Measurements from ENCODE around the gene TSC22D2. TPM values are rescaled to one million over a fixed set of nuclear protein-coding genes. Genes with fewer than 3 reads are reported as not detected.

Gene TSC22D2
- total RNA-seq, 1 donor from 2014 or later: 68.7 TPM

- no peak for TF ChIP-seq CTCF (IDR thresholded peaks at IDR 0.05; ENCODE audit: unreplicated experiment)
- Mint-ChIP-seq H3K27ac (peak overlapping the region; percentile 26), H3K27me3 (ENCODE audit: low read depth) (no peaks in the 10 kb centered on the region), H3K9me3 (no peaks in the 10 kb centered on the region), H3K4me1 (peaks cover 21% of the 10 kb centered on the region), H3K4me3 (no peak overlapping the region), H3K36me3 (no peaks in the 10 kb centered on the region)
- DNase-seq (ENCODE audit: low spot score in 2 of 2, unreplicated experiment in 2 of 2): no peak
These were observed 42.9 kb upstream of the TSC22D2 start for GRCh38 chr3:150365132-150365604.

DNA sequence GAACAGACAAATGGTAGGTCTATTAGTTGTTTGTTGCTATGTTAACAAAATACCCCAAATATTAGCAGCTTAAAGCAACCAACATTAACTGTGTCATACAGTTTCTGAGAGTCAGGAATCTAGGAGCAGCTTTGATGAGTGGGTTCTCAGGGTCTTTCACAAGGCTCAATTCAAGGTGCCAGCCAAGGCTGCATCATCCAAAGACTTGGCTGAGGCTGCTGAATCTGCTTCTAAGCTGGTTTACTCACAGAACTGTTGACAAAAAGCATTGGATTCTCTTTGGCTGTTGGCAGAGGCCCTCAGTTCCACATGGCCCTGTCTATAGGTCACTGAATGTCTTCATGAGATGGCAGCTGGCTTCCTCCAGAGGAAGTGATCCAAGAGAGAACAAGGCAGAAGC, 40.3 kb upstream of the TSC22D2 start:
- no peaks in the 10 kb centered on the region for H3K27me3 Mint-ChIP-seq (ENCODE audit: low read depth)
- H3K4me1 Mint-ChIP-seq: peaks cover 44% of the 10 kb centered on the region
- H3K36me3 Mint-ChIP-seq: no peaks in the 10 kb centered on the region
- H3K4me3 Mint-ChIP-seq: no peak overlapping the region
- DNase-seq (ENCODE audit: low spot score in 2 of 2, unreplicated experiment in 2 of 2): no peak
- no peaks in the 10 kb centered on the region for H3K9me3 Mint-ChIP-seq
- H3K27ac Mint-ChIP-seq: no peak overlapping the region
- no peak for TF ChIP-seq CTCF (IDR thresholded peaks at IDR 0.05; ENCODE audit: unreplicated experiment)

DNA sequence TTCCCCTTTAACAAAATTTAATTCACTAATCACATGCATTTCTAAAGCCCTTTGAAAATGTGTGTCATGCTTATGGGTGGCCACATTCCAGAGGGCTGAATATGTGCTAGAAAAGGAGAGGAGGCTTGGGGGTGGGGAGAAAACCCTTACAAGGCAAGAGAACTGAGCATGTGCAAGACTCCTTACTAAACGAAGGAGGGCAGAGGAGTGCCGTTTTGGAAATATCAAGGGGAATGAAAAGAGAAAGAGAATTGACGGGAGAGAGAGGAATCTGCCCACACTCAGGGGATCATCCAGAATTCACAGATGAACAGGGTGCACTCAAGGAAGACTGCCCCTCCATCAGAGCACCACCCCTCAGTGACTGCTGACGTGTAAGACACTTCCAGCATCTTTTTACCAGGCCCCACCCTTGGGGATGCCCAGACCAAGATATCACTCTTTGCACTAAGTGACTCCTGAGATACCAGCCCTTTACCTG, 37.9 kb upstream of the TSC22D2 start:
- peak; percentile 27 to 46 for DNase-seq (ENCODE audit: low spot score in 2 of 2, unreplicated experiment in 2 of 2)
- H3K4me3 Mint-ChIP-seq: peak overlapping the region; percentile 50
- H3K36me3 Mint-ChIP-seq: no peaks in the 10 kb centered on the region
- peaks cover 44% of the 10 kb centered on the region for H3K4me1 Mint-ChIP-seq
- no peak for TF ChIP-seq CTCF (IDR thresholded peaks at IDR 0.05; ENCODE audit: unreplicated experiment)
- no peaks in the 10 kb centered on the region for H3K27me3 Mint-ChIP-seq (ENCODE audit: low read depth)
- peak overlapping the region; percentile 92 for H3K27ac Mint-ChIP-seq
- H3K9me3 Mint-ChIP-seq: no peaks in the 10 kb centered on the region

GRCh38 chr3:150370999-150371398, 37.1 kb upstream of the TSC22D2 start:
- H3K4me1 Mint-ChIP-seq: peaks cover 49% of the 10 kb centered on the region
- no peaks in the 10 kb centered on the region for H3K36me3 Mint-ChIP-seq
- DNase-seq (ENCODE audit: low spot score in 2 of 2, unreplicated experiment in 2 of 2): no peak
- H3K27me3 Mint-ChIP-seq (ENCODE audit: low read depth): no peaks in the 10 kb centered on the region
- H3K9me3 Mint-ChIP-seq: no peaks in the 10 kb centered on the region
- H3K4me3 Mint-ChIP-seq: peak overlapping the region; percentile 50
- H3K27ac Mint-ChIP-seq: peak overlapping the region; percentile 92
- no peak for TF ChIP-seq CTCF (IDR thresholded peaks at IDR 0.05; ENCODE audit: unreplicated experiment)

DNA sequence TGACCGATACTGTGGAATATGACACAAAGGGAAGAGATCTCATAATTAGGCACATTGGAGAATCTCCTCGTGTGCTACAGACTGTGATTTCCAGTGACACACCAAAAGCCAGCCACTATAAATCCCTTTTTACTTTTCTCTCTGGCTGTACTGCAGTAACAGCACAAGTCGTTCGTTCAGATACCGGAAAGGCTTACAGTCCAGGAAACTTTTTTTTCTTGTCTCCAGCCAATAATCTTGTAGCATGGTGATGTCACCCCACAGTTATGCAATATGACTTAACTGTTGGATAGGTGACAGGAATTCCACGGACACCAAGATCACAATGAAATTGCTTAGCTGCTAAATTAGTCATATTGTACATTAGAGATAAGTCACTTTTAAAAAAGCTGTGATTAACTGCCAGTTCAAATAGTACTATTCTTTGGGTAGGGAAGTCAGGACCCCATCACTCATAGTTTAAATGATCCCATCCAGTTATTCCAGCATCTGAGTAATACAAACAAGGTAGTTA, 36.3 kb upstream of the TSC22D2 start:
- Mint-ChIP-seq H3K4me1 (peaks cover 57% of the 10 kb centered on the region), H3K9me3 (no peaks in the 10 kb centered on the region), H3K27me3 (ENCODE audit: low read depth) (no peaks in the 10 kb centered on the region), H3K36me3 (no peaks in the 10 kb centered on the region), H3K27ac (peak overlapping the region; percentile 92), H3K4me3 (peak overlapping the region; percentile 57)
- TF ChIP-seq CTCF (IDR thresholded peaks at IDR 0.05; ENCODE audit: unreplicated experiment): no peak
- DNase-seq (ENCODE audit: low spot score in 2 of 2, unreplicated experiment in 2 of 2): peak; percentile 23 to 42
